ENCODE measurements around the gene OVCA2.

Gene OVCA2

GRCh38 chr17:2018716-2019510 is 22.9 kb upstream of the OVCA2 start:
- Histone ChIP-seq H3K27me3 (ENCODE audit: insufficient read depth, low read length) (peaks cover 66% of the 10 kb centered on the region), H3K9me3 (ENCODE audit: insufficient read depth, low read depth, low read length) (no peaks in the 10 kb centered on the region), H3K4me3 (ENCODE audit: low read length) (no peak overlapping the region), H3K9ac (ENCODE audit: low read depth, low read length) (no peak overlapping the region), H3K27ac (ENCODE audit: low read length) (no peak overlapping the region), H3K4me1 (ENCODE audit: insufficient read depth, low read length) (0 out of 2 replicates have a peak, but pooled peaks cover 3% of the 10 kb centered on the region), H3K36me3 (ENCODE audit: insufficient read depth, low read depth, low read length) (no peaks in the 10 kb centered on the region)

GRCh38 chr17:2019723-2020122 is 22.1 kb upstream of the OVCA2 start:
- no peak overlapping the region for H3K9ac ChIP-seq (ENCODE audit: low read depth, low read length)
- peaks cover 75% of the 10 kb centered on the region for H3K27me3 ChIP-seq (ENCODE audit: insufficient read depth, low read length)
- no peak overlapping the region for H3K27ac ChIP-seq (ENCODE audit: low read length)
- no peaks in the 10 kb centered on the region for H3K9me3 ChIP-seq (ENCODE audit: insufficient read depth, low read depth, low read length)
- 0 out of 2 replicates have a peak, but pooled peaks cover 3% of the 10 kb centered on the region for H3K4me1 ChIP-seq (ENCODE audit: insufficient read depth, low read length)
- H3K4me3 ChIP-seq (ENCODE audit: low read length) = no peak overlapping the region
- no peaks in the 10 kb centered on the region for H3K36me3 ChIP-seq (ENCODE audit: insufficient read depth, low read depth, low read length)

- Histone ChIP-seq H3K36me3 (ENCODE audit: insufficient read depth, low read depth, low read length) (no peaks in the 10 kb centered on the region), H3K27me3 (ENCODE audit: insufficient read depth, low read length) (peaks cover 85% of the 10 kb centered on the region), H3K4me3 (ENCODE audit: low read length) (no peak overlapping the region), H3K9ac (ENCODE audit: low read depth, low read length) (no peak overlapping the region), H3K4me1 (ENCODE audit: insufficient read depth, low read length) (0 out of 2 replicates have a peak, but pooled peaks cover 3% of the 10 kb centered on the region), H3K9me3 (ENCODE audit: insufficient read depth, low read depth, low read length) (no peaks in the 10 kb centered on the region), H3K27ac (ENCODE audit: low read length) (no peak overlapping the region)
These were observed 21.1 kb upstream of the OVCA2 start for GRCh38 chr17:2020721-2021120.

- 0 out of 2 replicates have a peak, but pooled peaks cover 3% of the 10 kb centered on the region for H3K4me1 ChIP-seq (ENCODE audit: insufficient read depth, low read length)
- no peak overlapping the region for H3K9ac ChIP-seq (ENCODE audit: low read depth, low read length)
- peaks cover 96% of the 10 kb centered on the region for H3K27me3 ChIP-seq (ENCODE audit: insufficient read depth, low read length)
These were observed 19.1 kb upstream of the OVCA2 start for GRCh38 chr17:2022647-2023240.

GRCh38 chr17:2023256-2023655 is 18.6 kb upstream of the OVCA2 start:
- H3K27me3 ChIP-seq (ENCODE audit: insufficient read depth, low read length) = peaks cover 96% of the 10 kb centered on the region
- H3K9me3 ChIP-seq (ENCODE audit: insufficient read depth, low read depth, low read length) = no peaks in the 10 kb centered on the region
- H3K4me3 ChIP-seq (ENCODE audit: low read length) = no peak overlapping the region
- no peak overlapping the region for H3K9ac ChIP-seq (ENCODE audit: low read depth, low read length)
- H3K27ac ChIP-seq (ENCODE audit: low read length) = no peak overlapping the region
- 0 out of 2 replicates have a peak, but pooled peaks cover 3% of the 10 kb centered on the region for H3K4me1 ChIP-seq (ENCODE audit: insufficient read depth, low read length)
- H3K36me3 ChIP-seq (ENCODE audit: insufficient read depth, low read depth, low read length) = no peaks in the 10 kb centered on the region

More at GRCh38 chr17:2022647-2023240, 19.1 kb upstream of the OVCA2 start:
- Histone ChIP-seq H3K9me3 (ENCODE audit: insufficient read depth, low read depth, low read length) (no peaks in the 10 kb centered on the region), H3K36me3 (ENCODE audit: insufficient read depth, low read depth, low read length) (no peaks in the 10 kb centered on the region), H3K4me3 (ENCODE audit: low read length) (no peak overlapping the region), H3K27ac (ENCODE audit: low read length) (no peak overlapping the region)

GRCh38 chr17:2023692-2024571 is 17.9 kb upstream of the OVCA2 start:
- Histone ChIP-seq H3K27me3 (ENCODE audit: insufficient read depth, low read length) (peaks cover 96% of the 10 kb centered on the region), H3K9ac (ENCODE audit: low read depth, low read length) (no peak overlapping the region), H3K9me3 (ENCODE audit: insufficient read depth, low read depth, low read length) (no peaks in the 10 kb centered on the region), H3K27ac (ENCODE audit: low read length) (no peak overlapping the region), H3K4me3 (ENCODE audit: low read length) (peak overlapping the region; percentile 51; the same call in 1 of the 2 replicates), H3K36me3 (ENCODE audit: insufficient read depth, low read depth, low read length) (no peaks in the 10 kb centered on the region), H3K4me1 (ENCODE audit: insufficient read depth, low read length) (0 out of 2 replicates have a peak, but pooled peaks cover 3% of the 10 kb centered on the region)

- Histone ChIP-seq H3K27ac (ENCODE audit: low read length) (no peak overlapping the region), H3K4me3 (ENCODE audit: low read length) (peak overlapping the region; percentile 51; the same call in 1 of the 2 replicates), H3K27me3 (ENCODE audit: insufficient read depth, low read length) (peaks cover 96% of the 10 kb centered on the region), H3K9me3 (ENCODE audit: insufficient read depth, low read depth, low read length) (no peaks in the 10 kb centered on the region), H3K36me3 (ENCODE audit: insufficient read depth, low read depth, low read length) (no peaks in the 10 kb centered on the region), H3K4me1 (ENCODE audit: insufficient read depth, low read length) (0 out of 2 replicates have a peak, but pooled peaks cover 3% of the 10 kb centered on the region), H3K9ac (ENCODE audit: low read depth, low read length) (no peak overlapping the region)
These were observed 17.1 kb upstream of the OVCA2 start for GRCh38 chr17:2024572-2025219.

- Histone ChIP-seq H3K9me3 (ENCODE audit: insufficient read depth, low read depth, low read length) (no peaks in the 10 kb centered on the region), H3K9ac (ENCODE audit: low read depth, low read length) (no peak within 1 kb of the TSS), H3K27ac (ENCODE audit: low read length) (no peak within 1 kb of the TSS), H3K4me1 (ENCODE audit: insufficient read depth, low read length) (0 out of 2 replicates have a peak, but pooled peaks cover 3% of the 10 kb centered on the region), H3K36me3 (ENCODE audit: insufficient read depth, low read depth, low read length) (no peaks in the 10 kb centered on the region), H3K4me3 (ENCODE audit: low read length) (peak within 1 kb of the TSS; percentile 51; the same call in 1 of the 2 replicates), H3K27me3 (ENCODE audit: insufficient read depth, low read length) (peaks cover 93% of the 10 kb centered on the region)
These were observed 16.6 kb upstream of the OVCA2 start, which contains the start of gene RTN4RL1 for GRCh38 chr17:2025220-2025621. Gene RTN4RL1 (minus strand): TSS chr17:2025334. CDS start chr17:2024865, 469 bp downstream.

GRCh38 chr17:2025622-2026309 is 16.1 kb upstream of the OVCA2 start:
- Histone ChIP-seq H3K36me3 (ENCODE audit: insufficient read depth, low read depth, low read length) (no peaks in the 10 kb centered on the region), H3K27ac (ENCODE audit: low read length) (no peak overlapping the region), H3K4me3 (ENCODE audit: low read length) (peak overlapping the region; percentile 51; the same call in 1 of the 2 replicates), H3K9me3 (ENCODE audit: insufficient read depth, low read depth, low read length) (no peaks in the 10 kb centered on the region), H3K4me1 (ENCODE audit: insufficient read depth, low read length) (0 out of 2 replicates have a peak, but pooled peaks cover 3% of the 10 kb centered on the region), H3K27me3 (ENCODE audit: insufficient read depth, low read length) (peaks cover 87% of the 10 kb centered on the region), H3K9ac (ENCODE audit: low read depth, low read length) (no peak overlapping the region)

GRCh38 chr17:2027528-2028233 is 14.1 kb upstream of the OVCA2 start:
- H3K4me3 ChIP-seq (ENCODE audit: low read length) = no peak overlapping the region
- H3K27me3 ChIP-seq (ENCODE audit: insufficient read depth, low read length) = peaks cover 72% of the 10 kb centered on the region
- no peak overlapping the region for H3K9ac ChIP-seq (ENCODE audit: low read depth, low read length)
- H3K4me1 ChIP-seq (ENCODE audit: insufficient read depth, low read length) = 0 out of 2 replicates have a peak, but pooled peaks cover 3% of the 10 kb centered on the region
- H3K27ac ChIP-seq (ENCODE audit: low read length) = no peak overlapping the region
- no peaks in the 10 kb centered on the region for H3K36me3 ChIP-seq (ENCODE audit: insufficient read depth, low read depth, low read length)
- no peaks in the 10 kb centered on the region for H3K9me3 ChIP-seq (ENCODE audit: insufficient read depth, low read depth, low read length)

All from iPS-20b (cell line).